HEK293 (cell line): ENCODE data around the gene KRT82.

Source experiments
- CTCF ChIA-PET: fragments of 350-600 bp; formaldehyde crosslinking; extraction: SDS; loops from one replicate; lab custom pipeline; 2021; ENCODE audit warnings: antibody characterized with exemption; lab: Yijun Ruan, JAX
- POLR2A ChIA-PET: fragments of 300-600 bp; formaldehyde crosslinking; extraction: SDS; loops from one replicate; lab custom pipeline; 2020; ENCODE audit warnings: antibody characterized with exemption, inconsistent platforms; lab: Yijun Ruan, JAX
- H3K27ac ChIP-seq: fragments of 200-500 bp; sonication (Bioruptor generic); 2 replicates; pipeline ENCODE4 v1.5.1; 2014; ENCODE audit warnings: low read depth, low read length, control low read depth, inconsistent platforms; ENCODE audit errors: extremely low read depth
- H3K36me3 ChIP-seq, 2 experiments: fragments of 200-500 bp in 1 of 2; sonication (Bioruptor generic) in 1 of 2; 1 replicate in 1 of 2; 2 replicates in 1 of 2; pipeline ENCODE4 v1.5.1; 2014 to 2017; ENCODE audit warnings: inconsistent platforms in 2 of 2, low read length in 2 of 2; ENCODE audit not compliant: control insufficient read depth in 2 of 2, insufficient read depth in 1 of 2
- H3K4me1 ChIP-seq: fragments of 200-500 bp; sonication (Bioruptor generic); 2 replicates; pipeline ENCODE4 v1.5.1; 2014; ENCODE audit warnings: mild to moderate bottlenecking, low read length, inconsistent platforms; ENCODE audit not compliant: control insufficient read depth, insufficient read depth
- H3K4me3 ChIP-seq: 2 replicates; pipeline ENCODE4 v1.5.1; 2011; ENCODE audit warnings: low read depth, mild to moderate bottlenecking, control low read depth, low read length, moderate library complexity
- H3K9me3 ChIP-seq: fragments of 200-500 bp; sonication (Bioruptor generic); 2 replicates; pipeline ENCODE4 v1.5.1; 2014; ENCODE audit warnings: low read depth, low read length, inconsistent platforms; ENCODE audit not compliant: control insufficient read depth, insufficient read depth
- KLF7 ChIP-seq: fragments of 450-650 bp; formaldehyde crosslinking; IDR thresholded peaks from 2 replicates; pipeline ENCODE4 v1.5.1; 2016; ENCODE audit warnings: missing biosample characterization, missing genetic modification characterization, borderline replicate concordance
- MYNN ChIP-seq: fragments of 450-650 bp; formaldehyde crosslinking; IDR thresholded peaks from 2 replicates; pipeline ENCODE4 v1.5.1; 2016; ENCODE audit warnings: missing biosample characterization, missing genetic modification characterization, borderline replicate concordance
- MZF1 ChIP-seq: fragments of 450-650 bp; formaldehyde crosslinking; IDR thresholded peaks from 2 replicates; pipeline ENCODE4 v1.5.1; 2017; ENCODE audit warnings: missing biosample characterization, missing genetic modification characterization, borderline replicate concordance
- PRDM1 ChIP-seq: fragments of 450-650 bp; formaldehyde crosslinking; IDR thresholded peaks from 2 replicates; pipeline ENCODE4; 2016; ENCODE audit warnings: missing biosample characterization, missing genetic modification characterization
- YY2 ChIP-seq: fragments of 450-650 bp; formaldehyde crosslinking; IDR thresholded peaks from 2 replicates; pipeline ENCODE4 v1.5.1; 2016; ENCODE audit warnings: missing biosample characterization, missing genetic modification characterization
- ZFHX2 ChIP-seq: fragments of 450-650 bp; formaldehyde crosslinking; conservative IDR thresholded peaks from 2 replicates; pipeline ENCODE4 v1.5.1; 2016; ENCODE audit warnings: missing biosample characterization, missing genetic modification characterization
- ZIC2 ChIP-seq: fragments of 450-650 bp; formaldehyde crosslinking; IDR thresholded peaks from 2 replicates; pipeline ENCODE4 v1.5.1; 2016; ENCODE audit warnings: missing biosample characterization, missing genetic modification characterization
- ZNF112 ChIP-seq: fragments of 450-650 bp; formaldehyde crosslinking; IDR thresholded peaks from 2 replicates; pipeline ENCODE4 v1.5.0; 2017; ENCODE audit warnings: missing biosample characterization, missing genetic modification characterization
- ZNF16 ChIP-seq: fragments of 450-650 bp; formaldehyde crosslinking; IDR thresholded peaks from 2 replicates; pipeline ENCODE4 v1.5.1; 2016; ENCODE audit warnings: low read depth, missing biosample characterization, missing genetic modification characterization
- ZNF174 ChIP-seq: fragments of 450-650 bp; formaldehyde crosslinking; IDR thresholded peaks from 2 replicates; pipeline ENCODE4 v1.5.0; 2017; ENCODE audit warnings: missing biosample characterization, mild to moderate bottlenecking, missing genetic modification characterization
- ZNF23 ChIP-seq: fragments of 450-650 bp; formaldehyde crosslinking; IDR thresholded peaks from 2 replicates; pipeline ENCODE4 v1.5.1; 2016; ENCODE audit warnings: missing biosample characterization, missing genetic modification characterization, borderline replicate concordance
- ZNF248 ChIP-seq: fragments of 450-650 bp; formaldehyde crosslinking; IDR thresholded peaks from 2 replicates; pipeline ENCODE4 v1.5.1; 2017; ENCODE audit warnings: missing biosample characterization, missing genetic modification characterization
- ZNF292 ChIP-seq: fragments of 450-650 bp; formaldehyde crosslinking; IDR thresholded peaks from 2 replicates; pipeline ENCODE4 v1.5.1; 2016; ENCODE audit warnings: low read depth, missing biosample characterization, missing genetic modification characterization, borderline replicate concordance
- ZNF362 ChIP-seq: fragments of 450-650 bp; formaldehyde crosslinking; IDR thresholded peaks from 2 replicates; pipeline ENCODE4 v1.5.1; 2016; ENCODE audit warnings: missing biosample characterization, missing genetic modification characterization
- ZNF404 ChIP-seq: fragments of 450-650 bp; formaldehyde crosslinking; IDR thresholded peaks from 2 replicates; pipeline ENCODE4 v1.5.1; 2017; ENCODE audit warnings: missing biosample characterization, missing genetic modification characterization
- ZNF473 ChIP-seq: fragments of 450-650 bp; formaldehyde crosslinking; IDR thresholded peaks from 2 replicates; pipeline ENCODE4 v1.5.1; 2017; ENCODE audit warnings: missing biosample characterization, missing genetic modification characterization
- ZNF48 ChIP-seq: fragments of 450-650 bp; formaldehyde crosslinking; IDR thresholded peaks from 2 replicates; pipeline ENCODE4 v1.5.1; 2016; ENCODE audit warnings: missing biosample characterization, missing genetic modification characterization
- ZNF530 ChIP-seq: fragments of 450-650 bp; formaldehyde crosslinking; IDR thresholded peaks from 2 replicates; pipeline ENCODE4 v1.5.1; 2016; ENCODE audit warnings: low read depth, missing biosample characterization, missing genetic modification characterization
- ZNF544 ChIP-seq: fragments of 450-650 bp; formaldehyde crosslinking; IDR thresholded peaks from 2 replicates; pipeline ENCODE4 v1.5.0; 2017; ENCODE audit warnings: missing biosample characterization, missing genetic modification characterization
- ZNF580 ChIP-seq: fragments of 450-650 bp; formaldehyde crosslinking; IDR thresholded peaks from 2 replicates; pipeline ENCODE4 v1.5.1; 2016; ENCODE audit warnings: missing biosample characterization, missing genetic modification characterization
- ZNF664 ChIP-seq: fragments of 450-650 bp; formaldehyde crosslinking; IDR thresholded peaks from 2 replicates; pipeline ENCODE4 v1.5.1; 2016; ENCODE audit warnings: missing biosample characterization, missing genetic modification characterization
- ZNF747 ChIP-seq: fragments of 450-650 bp; formaldehyde crosslinking; IDR thresholded peaks from 2 replicates; pipeline ENCODE4 v1.5.1; 2016; ENCODE audit warnings: missing biosample characterization, missing genetic modification characterization
- ZNF785 ChIP-seq: fragments of 450-650 bp; formaldehyde crosslinking; IDR thresholded peaks from 2 replicates; pipeline ENCODE4 v1.5.1; 2016; ENCODE audit warnings: missing biosample characterization, missing genetic modification characterization
- ZXDB ChIP-seq: fragments of 450-650 bp; formaldehyde crosslinking; IDR thresholded peaks from 2 replicates; pipeline ENCODE4 v1.5.1; 2016; ENCODE audit warnings: missing biosample characterization, missing genetic modification characterization
- TF ChIP-seq, protein P1 (sequence below): fragments of 450-650 bp; formaldehyde crosslinking; IDR thresholded peaks from 2 replicates; pipeline ENCODE4 v1.5.1; 2016; ENCODE audit warnings: missing biosample characterization, missing genetic modification characterization
- TF ChIP-seq, protein P2 (sequence below): fragments of 450-650 bp; formaldehyde crosslinking; conservative IDR thresholded peaks from 2 replicates; pipeline ENCODE4 v1.5.1; 2016; ENCODE audit warnings: low read depth, missing biosample characterization, missing genetic modification characterization
- TF ChIP-seq, protein P3 (sequence below): fragments of 450-650 bp; IDR thresholded peaks from 2 replicates; pipeline ENCODE4 v1.5.1; 2018; ENCODE audit warnings: missing biosample characterization, missing genetic modification characterization
- TF ChIP-seq, protein P4 (sequence below): IDR thresholded peaks from 2 replicates; pipeline ENCODE4 v1.6.1; 2011; ENCODE audit warnings: mild to moderate bottlenecking, low read depth, low read length, borderline replicate concordance

The KRT82 gene

GRCh38 chr12:52432559-52433207 lies 26.5 kb upstream of the KRT82 start:
- ChIA-PET POLR2A (no interaction called here), CTCF (interaction anchor here (1.1 to 1.2 kb wide), 2 partner anchors 74 to 289 kb away, joined by 3 to 5 read pairs; no protein-coding TSS in a partner anchor)
- Histone ChIP-seq H3K27ac (no peak overlapping the region), H3K9me3 (no peaks in the 10 kb centered on the region), H3K4me1 (no peaks in the 10 kb centered on the region), H3K4me3 (no peak overlapping the region), H3K36me3 (no peaks in the 10 kb centered on the region)
- TF ChIP-seq, protein P1, sequence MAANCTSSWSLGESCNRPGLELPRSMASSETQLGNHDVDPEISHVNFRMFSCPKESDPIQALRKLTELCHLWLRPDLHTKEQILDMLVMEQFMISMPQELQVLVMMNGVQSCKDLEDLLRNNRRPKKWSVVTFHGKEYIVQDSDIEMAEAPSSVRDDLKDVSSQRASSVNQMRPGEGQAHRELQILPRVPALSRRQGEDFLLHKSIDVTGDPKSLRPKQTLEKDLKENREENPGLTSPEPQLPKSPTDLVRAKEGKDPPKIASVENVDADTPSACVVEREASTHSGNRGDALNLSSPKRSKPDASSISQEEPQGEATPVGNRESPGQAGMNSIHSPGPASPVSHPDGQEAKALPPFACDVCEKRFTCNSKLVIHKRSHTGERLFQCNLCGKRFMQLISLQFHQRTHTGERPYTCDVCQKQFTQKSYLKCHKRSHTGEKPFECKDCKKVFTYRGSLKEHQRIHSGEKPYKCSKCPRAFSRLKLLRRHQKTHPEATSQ (tag by site-specific recombination), result no peak
- TF ChIP-seq ZNF544 (tag by site-specific recombination) (no peak), ZNF292 (tag by site-specific recombination) (no peak), ZNF248 (tag by site-specific recombination) (no peak), MYNN (no peak), ZNF404 (tag by site-specific recombination) (no peak), ZNF174 (tag by site-specific recombination) (no peak), ZXDB (tag by site-specific recombination) (no peak), YY2 (no peak), ZNF48 (tag by site-specific recombination) (no peak), MZF1 (no peak), ZNF664 (tag by site-specific recombination) (no peak), ZNF112 (no peak), ZFHX2 (tag by site-specific recombination) (no peak)
- TF ChIP-seq, protein P2, sequence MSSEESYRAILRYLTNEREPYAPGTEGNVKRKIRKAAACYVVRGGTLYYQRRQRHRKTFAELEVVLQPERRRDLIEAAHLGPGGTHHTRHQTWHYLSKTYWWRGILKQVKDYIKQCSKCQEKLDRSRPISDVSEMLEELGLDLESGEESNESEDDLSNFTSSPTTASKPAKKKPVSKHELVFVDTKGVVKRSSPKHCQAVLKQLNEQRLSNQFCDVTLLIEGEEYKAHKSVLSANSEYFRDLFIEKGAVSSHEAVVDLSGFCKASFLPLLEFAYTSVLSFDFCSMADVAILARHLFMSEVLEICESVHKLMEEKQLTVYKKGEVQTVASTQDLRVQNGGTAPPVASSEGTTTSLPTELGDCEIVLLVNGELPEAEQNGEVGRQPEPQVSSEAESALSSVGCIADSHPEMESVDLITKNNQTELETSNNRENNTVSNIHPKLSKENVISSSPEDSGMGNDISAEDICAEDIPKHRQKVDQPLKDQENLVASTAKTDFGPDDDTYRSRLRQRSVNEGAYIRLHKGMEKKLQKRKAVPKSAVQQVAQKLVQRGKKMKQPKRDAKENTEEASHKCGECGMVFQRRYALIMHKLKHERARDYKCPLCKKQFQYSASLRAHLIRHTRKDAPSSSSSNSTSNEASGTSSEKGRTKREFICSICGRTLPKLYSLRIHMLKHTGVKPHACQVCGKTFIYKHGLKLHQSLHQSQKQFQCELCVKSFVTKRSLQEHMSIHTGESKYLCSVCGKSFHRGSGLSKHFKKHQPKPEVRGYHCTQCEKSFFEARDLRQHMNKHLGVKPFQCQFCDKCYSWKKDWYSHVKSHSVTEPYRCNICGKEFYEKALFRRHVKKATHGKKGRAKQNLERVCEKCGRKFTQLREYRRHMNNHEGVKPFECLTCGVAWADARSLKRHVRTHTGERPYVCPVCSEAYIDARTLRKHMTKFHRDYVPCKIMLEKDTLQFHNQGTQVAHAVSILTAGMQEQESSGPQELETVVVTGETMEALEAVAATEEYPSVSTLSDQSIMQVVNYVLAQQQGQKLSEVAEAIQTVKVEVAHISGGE (tag by site-specific recombination), result no peak

- ChIA-PET CTCF (interaction anchor here (0.9 to 1.7 kb wide), 4 partner anchors 15 to 79 kb away, joined by 3 to 6 read pairs (median 4); no protein-coding TSS in a partner anchor), POLR2A (no interaction called here)
- Histone ChIP-seq H3K9me3 (no peaks in the 10 kb centered on the region), H3K4me3 (no peak overlapping the region), H3K4me1 (no peaks in the 10 kb centered on the region), H3K27ac (no peak overlapping the region), H3K36me3 (no peaks in the 10 kb centered on the region)
- no peak for TF ChIP-seq ZIC2
- no peak for TF ChIP-seq KLF7 (tag by site-specific recombination)
- no peak for TF ChIP-seq PRDM1
- no peak for TF ChIP-seq ZNF23 (tag by site-specific recombination)
- no peak for TF ChIP-seq ZNF544 (tag by site-specific recombination)
- TF ChIP-seq ZNF362, result no peak
- TF ChIP-seq, protein P3, sequence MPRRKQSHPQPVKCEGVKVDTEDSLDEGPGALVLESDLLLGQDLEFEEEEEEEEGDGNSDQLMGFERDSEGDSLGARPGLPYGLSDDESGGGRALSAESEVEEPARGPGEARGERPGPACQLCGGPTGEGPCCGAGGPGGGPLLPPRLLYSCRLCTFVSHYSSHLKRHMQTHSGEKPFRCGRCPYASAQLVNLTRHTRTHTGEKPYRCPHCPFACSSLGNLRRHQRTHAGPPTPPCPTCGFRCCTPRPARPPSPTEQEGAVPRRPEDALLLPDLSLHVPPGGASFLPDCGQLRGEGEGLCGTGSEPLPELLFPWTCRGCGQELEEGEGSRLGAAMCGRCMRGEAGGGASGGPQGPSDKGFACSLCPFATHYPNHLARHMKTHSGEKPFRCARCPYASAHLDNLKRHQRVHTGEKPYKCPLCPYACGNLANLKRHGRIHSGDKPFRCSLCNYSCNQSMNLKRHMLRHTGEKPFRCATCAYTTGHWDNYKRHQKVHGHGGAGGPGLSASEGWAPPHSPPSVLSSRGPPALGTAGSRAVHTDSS (tag by site-specific recombination), result no peak
- no peak for TF ChIP-seq ZNF473 (tag by site-specific recombination)
- TF ChIP-seq, protein P4, sequence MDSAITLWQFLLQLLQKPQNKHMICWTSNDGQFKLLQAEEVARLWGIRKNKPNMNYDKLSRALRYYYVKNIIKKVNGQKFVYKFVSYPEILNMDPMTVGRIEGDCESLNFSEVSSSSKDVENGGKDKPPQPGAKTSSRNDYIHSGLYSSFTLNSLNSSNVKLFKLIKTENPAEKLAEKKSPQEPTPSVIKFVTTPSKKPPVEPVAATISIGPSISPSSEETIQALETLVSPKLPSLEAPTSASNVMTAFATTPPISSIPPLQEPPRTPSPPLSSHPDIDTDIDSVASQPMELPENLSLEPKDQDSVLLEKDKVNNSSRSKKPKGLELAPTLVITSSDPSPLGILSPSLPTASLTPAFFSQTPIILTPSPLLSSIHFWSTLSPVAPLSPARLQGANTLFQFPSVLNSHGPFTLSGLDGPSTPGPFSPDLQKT, result no peak
- TF ChIP-seq ZNF530 (tag by site-specific recombination), result no peak
- TF ChIP-seq ZNF747 (tag by site-specific recombination), result no peak
- no peak for TF ChIP-seq ZNF16 (tag by site-specific recombination)
- no peak for TF ChIP-seq ZXDB (tag by site-specific recombination)
- TF ChIP-seq ZNF580 (tag by site-specific recombination), result no peak
- no peak for TF ChIP-seq ZNF785 (tag by site-specific recombination)
Measured at GRCh38 chr12:52428121-52428520, 22.0 kb upstream of the KRT82 start.
